ENCODE results near the gene PPP1CA.
A peak's percentile ranks its signal among the peaks of the same experiment; 100 is the strongest.

The PPP1CA gene

GRCh38 chr11:67401495-67402191 is at the start of gene PPP1CA:
Gene PPP1CA, minus strand, starts transcription at chr11:67401858. Its CDS starts 76 bp downstream, at chr11:67401782.
- Histone ChIP-seq H3K4me3 (ENCODE audit: low read depth, low read length) (peak within 1 kb of the TSS; percentile 82), H3K9ac (ENCODE audit: low read depth, low read length) (peak within 1 kb of the TSS; percentile 70), H3K36me3 (ENCODE audit: control insufficient read depth, insufficient read depth, low read length) (peaks cover 27% of the 10 kb centered on the region), H3K9me3 (ENCODE audit: control insufficient read depth, insufficient read depth, low read length) (no peaks in the 10 kb centered on the region), H3K4me1 (ENCODE audit: control insufficient read depth, insufficient read depth, low read length) (peaks cover 3% of the 10 kb centered on the region), H3K27me3 (ENCODE audit: control insufficient read depth, insufficient read depth, low read length) (no peaks in the 10 kb centered on the region)

GRCh38 chr11:67450796-67451657 is 49.4 kb upstream of the PPP1CA start:
- Histone ChIP-seq H3K9me3 (ENCODE audit: control insufficient read depth, insufficient read depth, low read length) (no peaks in the 10 kb centered on the region), H3K27me3 (ENCODE audit: control insufficient read depth, insufficient read depth, low read length) (no peaks in the 10 kb centered on the region), H3K4me3 (ENCODE audit: low read depth, low read length) (no peak overlapping the region), H3K36me3 (ENCODE audit: control insufficient read depth, insufficient read depth, low read length) (no peaks in the 10 kb centered on the region), H3K4me1 (ENCODE audit: control insufficient read depth, insufficient read depth, low read length) (no peaks in the 10 kb centered on the region), H3K9ac (ENCODE audit: low read depth, low read length) (no peak overlapping the region)

GRCh38 chr11:67449116-67449844 is 47.6 kb upstream of the PPP1CA start:
- Histone ChIP-seq H3K9me3 (ENCODE audit: control insufficient read depth, insufficient read depth, low read length) (no peaks in the 10 kb centered on the region), H3K27me3 (ENCODE audit: control insufficient read depth, insufficient read depth, low read length) (no peaks in the 10 kb centered on the region), H3K36me3 (ENCODE audit: control insufficient read depth, insufficient read depth, low read length) (no peaks in the 10 kb centered on the region), H3K4me1 (ENCODE audit: control insufficient read depth, insufficient read depth, low read length) (no peaks in the 10 kb centered on the region), H3K4me3 (ENCODE audit: low read depth, low read length) (no peak overlapping the region), H3K9ac (ENCODE audit: low read depth, low read length) (no peak overlapping the region)

- H3K4me1 ChIP-seq (ENCODE audit: control insufficient read depth, insufficient read depth, low read length): no peaks in the 10 kb centered on the region
- H3K27me3 ChIP-seq (ENCODE audit: control insufficient read depth, insufficient read depth, low read length): no peaks in the 10 kb centered on the region
- H3K9ac ChIP-seq (ENCODE audit: low read depth, low read length): no peak overlapping the region
- no peak overlapping the region for H3K4me3 ChIP-seq (ENCODE audit: low read depth, low read length)
- no peaks in the 10 kb centered on the region for H3K9me3 ChIP-seq (ENCODE audit: control insufficient read depth, insufficient read depth, low read length)
- H3K36me3 ChIP-seq (ENCODE audit: control insufficient read depth, insufficient read depth, low read length): no peaks in the 10 kb centered on the region
Measured at GRCh38 chr11:67448220-67448609, 46.6 kb upstream of the PPP1CA start.

GRCh38 chr11:67445515-67445914 is 43.9 kb upstream of the PPP1CA start:
- Histone ChIP-seq H3K36me3 (ENCODE audit: control insufficient read depth, insufficient read depth, low read length) (peaks cover 5% of the 10 kb centered on the region), H3K4me3 (ENCODE audit: low read depth, low read length) (no peak overlapping the region), H3K9me3 (ENCODE audit: control insufficient read depth, insufficient read depth, low read length) (no peaks in the 10 kb centered on the region), H3K9ac (ENCODE audit: low read depth, low read length) (no peak overlapping the region), H3K4me1 (ENCODE audit: control insufficient read depth, insufficient read depth, low read length) (no peaks in the 10 kb centered on the region), H3K27me3 (ENCODE audit: control insufficient read depth, insufficient read depth, low read length) (no peaks in the 10 kb centered on the region)

- Histone ChIP-seq H3K36me3 (ENCODE audit: control insufficient read depth, insufficient read depth, low read length) (peaks cover 28% of the 10 kb centered on the region), H3K9ac (ENCODE audit: low read depth, low read length) (peak overlapping the region; percentile 81), H3K4me3 (ENCODE audit: low read depth, low read length) (peak overlapping the region; percentile 75), H3K9me3 (ENCODE audit: control insufficient read depth, insufficient read depth, low read length) (no peaks in the 10 kb centered on the region), H3K4me1 (ENCODE audit: control insufficient read depth, insufficient read depth, low read length) (no peaks in the 10 kb centered on the region), H3K27me3 (ENCODE audit: control insufficient read depth, insufficient read depth, low read length) (no peaks in the 10 kb centered on the region)
Measured at GRCh38 chr11:67442504-67443404, 41.1 kb upstream of the PPP1CA start.

GRCh38 chr11:67441731-67442351 is 40.2 kb upstream of the PPP1CA start:
- H3K27me3 ChIP-seq (ENCODE audit: control insufficient read depth, insufficient read depth, low read length): no peaks in the 10 kb centered on the region
- H3K4me1 ChIP-seq (ENCODE audit: control insufficient read depth, insufficient read depth, low read length): peaks cover under 1% of the 10 kb centered on the region
- no peaks in the 10 kb centered on the region for H3K9me3 ChIP-seq (ENCODE audit: control insufficient read depth, insufficient read depth, low read length)
- H3K9ac ChIP-seq (ENCODE audit: low read depth, low read length): no peak overlapping the region
- no peak overlapping the region for H3K4me3 ChIP-seq (ENCODE audit: low read depth, low read length)
- H3K36me3 ChIP-seq (ENCODE audit: control insufficient read depth, insufficient read depth, low read length): peaks cover 31% of the 10 kb centered on the region

GRCh38 chr11:67441098-67441563 is 39.5 kb upstream of the PPP1CA start:
- no peak overlapping the region for H3K9ac ChIP-seq (ENCODE audit: low read depth, low read length)
- H3K4me1 ChIP-seq (ENCODE audit: control insufficient read depth, insufficient read depth, low read length): peaks cover 4% of the 10 kb centered on the region
- H3K27me3 ChIP-seq (ENCODE audit: control insufficient read depth, insufficient read depth, low read length): no peaks in the 10 kb centered on the region
- H3K9me3 ChIP-seq (ENCODE audit: control insufficient read depth, insufficient read depth, low read length): no peaks in the 10 kb centered on the region
- H3K4me3 ChIP-seq (ENCODE audit: low read depth, low read length): no peak overlapping the region
- peaks cover 31% of the 10 kb centered on the region for H3K36me3 ChIP-seq (ENCODE audit: control insufficient read depth, insufficient read depth, low read length)

- H3K4me1 ChIP-seq (ENCODE audit: control insufficient read depth, insufficient read depth, low read length): peaks cover 4% of the 10 kb centered on the region
- H3K27me3 ChIP-seq (ENCODE audit: control insufficient read depth, insufficient read depth, low read length): no peaks in the 10 kb centered on the region
- no peaks in the 10 kb centered on the region for H3K9me3 ChIP-seq (ENCODE audit: control insufficient read depth, insufficient read depth, low read length)
- H3K4me3 ChIP-seq (ENCODE audit: low read depth, low read length): no peak overlapping the region
- no peak overlapping the region for H3K9ac ChIP-seq (ENCODE audit: low read depth, low read length)
- H3K36me3 ChIP-seq (ENCODE audit: control insufficient read depth, insufficient read depth, low read length): peaks cover 35% of the 10 kb centered on the region
Measured at GRCh38 chr11:67440229-67441097, 38.8 kb upstream of the PPP1CA start.
